Activated CD4-positive, alpha-beta T cell treated with anti-CD3 and anti-CD28 coated beads for 36 hours (primary cell): Measurements from ENCODE around the gene BCAP31. TPM values are rescaled to one million over a fixed set of nuclear protein-coding genes. Genes with fewer than 3 reads are reported as not detected.
"Not testable (repeated sequence)": the region's sequence is repeated elsewhere in the genome, so short reads cannot be mapped to it uniquely, and the experiment has no call there.

Source experiments
- ATAC-seq: fragments of 200-7000 bp; cut with Tn5 transposase; one replicate; pipeline ENCODE4 v1.10.0; 2021; ENCODE audit warnings: mild to moderate bottlenecking, moderate library complexity
- CTCF ChIA-PET: fragments of 350-600 bp; sonication (Branson Sonifier 250); formaldehyde crosslinking; loops from one replicate; lab custom pipeline; 2021; ENCODE audit warnings: antibody characterized with exemption; lab: Charles Lee
- POLR2A ChIA-PET: fragments of 350-600 bp; sonication (Branson Sonifier 250); formaldehyde crosslinking; loops from one replicate; lab custom pipeline; 2021; ENCODE audit warnings: antibody characterized with exemption, inconsistent platforms; lab: Charles Lee
- DNase-seq: peaks from one replicate; pipeline ENCODE4 v3.0.0-alpha.2; 2020
- H3K27ac Mint-ChIP-seq: one replicate; pipeline ENCODE4 v1.8.0; 2021; ENCODE audit warnings: mixed read lengths
- H3K27me3 Mint-ChIP-seq: one replicate; pipeline ENCODE4 v1.8.0; 2021; ENCODE audit warnings: mixed read lengths
- H3K36me3 Mint-ChIP-seq: one replicate; pipeline ENCODE4 v1.8.0; 2021; ENCODE audit warnings: low read depth, mixed read lengths
- H3K4me1 Mint-ChIP-seq: one replicate; pipeline ENCODE4 v1.8.0; 2021; ENCODE audit warnings: mixed read lengths
- H3K4me3 Mint-ChIP-seq: one replicate; pipeline ENCODE4 v1.8.0; 2021; ENCODE audit warnings: mild to moderate bottlenecking, moderate library complexity, mixed read lengths
- H3K9me3 Mint-ChIP-seq: one replicate; pipeline ENCODE4 v1.8.0; 2021; ENCODE audit warnings: low read depth, mixed read lengths
- intact Hi-C, 2 experiments: fragments of 100-400 bp; cut with DNase I in 1 of 2; cut with micrococcal nuclease in 1 of 2; formaldehyde crosslinking; loops; one replicate each; pipeline versions ENCODE4 v1.14.2 to v1.15.1; 2022 to 2024; cut with DNase I, micrococcal nuclease
- total RNA-seq, 2 experiments: library from RNA; stranded (reverse); gene quantifications; one replicate each; pipeline ENCODE4 v1.2.3, GENCODE V29; 2021

The BCAP31 gene
- total RNA-seq, 2 experiments from 2014 or later, result 78.0 to 106 TPM

DNA sequence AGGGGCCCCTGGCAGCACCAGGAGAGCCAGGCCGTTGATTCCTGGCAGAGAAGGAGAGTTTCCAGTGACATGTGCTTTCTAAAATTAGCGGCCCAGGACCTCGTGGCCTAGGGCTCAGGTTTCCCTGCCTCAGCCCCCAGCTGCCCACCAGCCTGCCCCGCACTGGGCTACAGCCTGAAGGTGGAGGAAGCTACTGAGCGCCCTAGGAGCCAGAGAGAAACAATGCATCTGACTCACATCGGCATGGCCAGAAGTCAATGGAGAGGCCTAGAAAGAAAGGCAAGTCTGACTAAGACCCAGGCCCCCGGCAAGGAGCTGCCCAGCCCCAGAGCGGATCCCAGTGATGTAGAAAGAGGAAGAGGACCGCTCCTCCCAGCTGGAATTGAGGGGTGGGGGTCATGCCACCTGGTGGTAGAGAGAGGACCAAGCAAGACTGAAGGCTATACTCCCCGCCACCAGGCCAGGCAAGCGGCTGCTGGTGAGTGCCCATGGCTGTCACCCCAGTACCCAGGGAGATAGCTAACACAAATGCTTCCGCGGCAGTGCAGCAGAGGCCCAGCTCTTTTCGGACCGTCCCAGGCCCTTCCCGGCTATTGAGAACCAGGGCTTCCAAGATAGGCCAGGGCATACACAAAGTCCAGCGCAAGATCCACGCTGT, 18.7 kb downstream of the BCAP31 start:
- ATAC-seq, intact Hi-C loops, H3K4me1 Mint-ChIP-seq, H3K27ac Mint-ChIP-seq, DNase-seq, H3K9me3 Mint-ChIP-seq, H3K4me3 Mint-ChIP-seq, H3K27me3 Mint-ChIP-seq, CTCF ChIA-PET: not testable (repeated sequence)
- peaks cover 11% of the 10 kb centered on the region for H3K36me3 Mint-ChIP-seq
- POLR2A ChIA-PET, result interaction anchor here (1.1 kb wide), 1 partner anchor 61 kb away, joined by 3 read pairs; no protein-coding TSS in a partner anchor

DNA sequence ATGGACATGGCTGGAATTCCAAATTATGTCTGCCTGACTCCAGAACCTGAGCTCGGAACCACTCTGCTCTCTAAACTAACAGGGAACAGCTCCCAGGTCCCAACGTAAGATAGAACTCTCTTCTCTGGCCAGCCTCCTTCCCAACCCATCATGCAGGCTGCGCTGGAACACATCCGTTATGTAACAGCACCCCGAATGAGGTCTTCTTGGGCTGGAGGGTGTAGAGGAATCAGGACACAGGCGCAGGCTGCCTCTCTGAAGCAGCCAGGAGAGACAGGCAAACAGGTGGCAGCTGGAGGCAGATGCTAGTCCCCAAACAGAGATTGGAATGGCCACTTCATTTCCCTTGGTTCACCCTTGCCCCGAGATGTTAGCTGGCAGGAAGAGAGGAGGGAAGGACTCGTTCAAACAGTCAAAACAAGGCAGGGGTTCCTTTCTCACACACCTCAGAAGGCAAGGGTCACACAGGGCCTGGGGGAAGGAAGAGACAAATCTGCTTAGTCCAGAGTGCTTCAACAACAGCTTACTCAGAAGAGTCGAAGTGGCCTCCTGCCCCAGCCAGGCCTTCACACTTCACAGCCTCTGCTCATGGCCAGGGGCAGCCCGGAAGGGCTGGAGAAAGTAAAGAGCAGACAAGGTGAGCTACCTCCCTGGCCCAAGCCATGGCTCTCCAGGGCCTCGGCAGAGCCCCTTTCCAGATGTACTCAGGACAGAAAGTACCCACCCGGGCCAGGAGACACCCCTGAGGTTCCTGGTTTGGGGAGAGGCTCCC, 19.4 kb downstream of the BCAP31 start:
- DNase-seq, intact Hi-C loops, ATAC-seq, H3K9me3 Mint-ChIP-seq, H3K36me3 Mint-ChIP-seq, H3K4me1 Mint-ChIP-seq, H3K4me3 Mint-ChIP-seq, H3K27me3 Mint-ChIP-seq, H3K27ac Mint-ChIP-seq: not testable (repeated sequence)
- ChIA-PET CTCF (interaction anchor here (0.6 kb wide), 1 partner anchor 37 kb away, joined by 3 read pairs; no protein-coding TSS in a partner anchor), POLR2A (interaction anchor here (1.1 kb wide), 1 partner anchor 60 kb away, joined by 3 read pairs; no protein-coding TSS in a partner anchor)

DNA sequence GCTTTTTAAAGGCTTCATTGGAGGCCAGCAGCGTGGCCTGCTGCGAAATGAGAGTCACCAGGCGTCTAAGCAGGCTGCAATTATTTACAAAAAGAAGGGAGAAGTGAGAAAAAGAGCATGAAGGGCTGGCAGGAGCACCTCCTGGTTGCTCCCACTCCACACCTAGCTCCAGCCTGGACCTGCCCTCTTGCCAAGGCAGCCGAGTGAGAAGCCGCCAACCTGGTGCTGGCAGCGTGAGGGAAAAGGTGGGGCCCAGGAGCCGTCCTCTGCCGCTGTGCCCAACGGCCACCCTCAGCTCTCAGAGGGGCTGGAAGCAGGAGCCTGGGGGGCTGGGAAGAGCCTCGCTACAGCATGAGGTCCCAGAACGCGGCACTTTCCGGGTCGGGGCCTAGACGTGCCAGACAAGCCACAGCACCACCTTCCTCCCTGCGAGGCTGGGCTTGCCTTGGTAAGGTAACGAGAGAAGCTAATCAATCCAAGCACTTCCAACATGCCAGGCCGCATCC, 20.1 kb downstream of the BCAP31 start:
- peaks cover 8% of the 10 kb centered on the region for H3K36me3 Mint-ChIP-seq
- ChIA-PET CTCF (interaction anchor here (0.6 kb wide), 1 partner anchor 36 kb away, joined by 3 read pairs; no protein-coding TSS in a partner anchor), POLR2A (no interaction called here)
- H3K9me3 Mint-ChIP-seq, result no peaks in the 10 kb centered on the region
- DNase-seq (no peak), ATAC-seq (no peak)
- no peaks in the 10 kb centered on the region for H3K4me1 Mint-ChIP-seq
- H3K4me3 Mint-ChIP-seq, result no peak overlapping the region
- no peaks in the 10 kb centered on the region for H3K27me3 Mint-ChIP-seq
- H3K27ac Mint-ChIP-seq, result no peak overlapping the region
- intact Hi-C loops, result no loop called here

DNA sequence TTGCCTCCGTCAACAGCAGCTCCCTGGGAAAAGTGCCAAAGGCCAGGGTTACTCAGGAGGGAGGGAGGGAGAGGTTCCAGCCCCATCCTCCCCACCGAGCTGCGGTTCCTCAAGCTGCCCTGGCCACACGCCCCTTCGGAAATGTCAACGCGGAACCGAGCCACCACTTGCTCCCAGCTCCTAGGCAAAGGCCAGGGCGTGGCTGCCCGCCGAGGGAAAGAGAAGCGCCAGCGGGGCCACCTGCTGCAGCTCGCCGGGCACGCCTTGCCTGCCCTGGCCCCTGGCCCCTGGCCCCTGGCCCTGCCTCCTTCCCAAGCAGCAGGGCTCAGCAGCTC, 21.2 kb downstream of the BCAP31 start:
- POLR2A ChIA-PET, result no interaction called here

DNA sequence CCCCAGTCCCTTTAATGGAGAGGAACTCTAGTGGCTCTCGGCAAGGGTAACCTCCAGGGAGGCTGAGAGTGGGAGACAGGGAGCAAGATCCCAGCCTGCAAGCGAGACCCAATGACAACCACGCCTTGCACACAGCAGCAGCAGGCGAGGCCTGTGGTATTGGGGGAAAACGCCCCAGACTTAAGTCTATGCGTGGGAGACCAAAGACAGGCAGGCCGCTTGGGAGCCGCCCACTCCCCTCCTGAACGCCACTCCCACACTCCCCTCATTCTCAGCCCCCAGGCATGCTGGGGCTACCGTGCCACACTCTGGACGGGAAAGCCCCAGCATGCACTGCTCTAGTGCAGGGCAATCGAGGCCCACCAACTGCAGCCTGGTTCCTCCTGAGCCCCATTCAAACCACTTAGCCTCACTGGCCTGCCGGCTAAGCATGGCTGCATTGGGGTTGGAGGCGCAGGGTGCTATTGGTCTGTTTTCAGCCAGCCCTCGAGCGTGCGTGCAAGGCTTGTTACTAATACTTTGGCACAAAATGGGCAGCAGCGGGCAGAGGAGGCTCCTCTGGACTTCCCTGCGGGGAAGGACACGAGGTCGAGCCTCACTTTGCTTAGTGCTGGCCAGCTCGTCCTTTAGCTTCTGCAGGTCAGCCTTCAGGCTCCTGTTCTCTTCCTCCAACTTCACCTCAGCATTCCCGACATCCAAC, 21.7 kb downstream of the BCAP31 start:
- POLR2A ChIA-PET, result no interaction called here
- CTCF ChIA-PET, result no interaction called here
- Mint-ChIP-seq H3K27me3 (no peaks in the 10 kb centered on the region), H3K36me3 (peaks cover 9% of the 10 kb centered on the region), H3K4me3 (no peak overlapping the region), H3K27ac (no peak overlapping the region), H3K4me1 (no peaks in the 10 kb centered on the region), H3K9me3 (no peaks in the 10 kb centered on the region)
- intact Hi-C loops, result no loop called here
- ATAC-seq (no peak), DNase-seq (no peak)

More for the DNA sequence above, 21.2 kb downstream of the BCAP31 start:
- DNase-seq (no peak), ATAC-seq (no peak)
- no peaks in the 10 kb centered on the region for H3K9me3 Mint-ChIP-seq
- H3K27me3 Mint-ChIP-seq, result no peaks in the 10 kb centered on the region
- H3K4me3 Mint-ChIP-seq, result no peak overlapping the region
- H3K36me3 Mint-ChIP-seq, result peaks cover 8% of the 10 kb centered on the region
- CTCF ChIA-PET, result no interaction called here
- H3K27ac Mint-ChIP-seq, result no peak overlapping the region
- intact Hi-C loops, result no loop called here
- H3K4me1 Mint-ChIP-seq, result no peaks in the 10 kb centered on the region

DNA sequence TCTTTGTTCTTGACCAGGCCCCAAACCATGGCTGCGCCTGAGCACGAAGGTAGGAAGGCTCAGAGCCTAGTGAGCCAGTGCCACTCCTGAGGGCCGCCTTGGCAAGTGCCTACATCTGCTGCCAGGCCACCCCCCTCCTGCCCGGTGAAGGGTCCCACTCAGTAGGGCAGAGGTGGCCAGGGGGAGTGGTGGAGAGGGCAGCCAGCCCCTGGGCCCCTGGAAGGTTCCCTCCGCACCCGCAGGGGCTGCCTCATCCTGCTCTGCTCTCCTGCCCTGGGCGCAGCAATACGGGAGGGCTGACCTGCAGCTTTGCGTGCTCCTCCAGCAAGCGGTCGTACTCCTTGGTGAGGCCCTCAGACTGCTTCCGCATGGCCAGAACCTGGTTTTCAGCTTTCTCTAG, 22.5 kb downstream of the BCAP31 start:
- Mint-ChIP-seq H3K36me3 (peaks cover 14% of the 10 kb centered on the region), H3K4me1 (no peaks in the 10 kb centered on the region), H3K27ac (no peak overlapping the region), H3K9me3 (no peaks in the 10 kb centered on the region), H3K4me3 (no peak overlapping the region), H3K27me3 (no peaks in the 10 kb centered on the region)
- CTCF ChIA-PET, result no interaction called here
- intact Hi-C loops, result no loop called here
- no peak for DNase-seq
- ATAC-seq, result no peak
- POLR2A ChIA-PET, result no interaction called here

DNA sequence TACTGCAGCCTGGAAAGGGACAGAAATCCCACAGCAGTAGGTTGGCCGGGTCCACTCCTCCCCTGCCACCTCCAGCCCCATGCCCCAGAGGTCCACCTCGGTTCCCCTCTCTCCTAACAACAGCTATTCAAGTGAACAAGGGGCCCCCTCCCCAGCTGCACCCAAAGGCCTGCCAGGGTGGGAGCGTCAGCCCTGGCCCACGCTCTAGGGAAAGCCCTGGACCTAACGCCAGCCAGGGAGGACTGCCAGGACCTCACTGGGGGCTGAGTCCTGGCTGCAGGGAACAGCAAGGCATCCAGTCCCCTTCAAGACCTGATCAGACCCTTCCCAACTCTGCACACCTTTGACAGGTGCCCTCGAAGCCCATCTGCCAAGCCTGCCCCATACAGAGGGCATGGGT, 23.2 kb downstream of the BCAP31 start:
- H3K36me3 Mint-ChIP-seq, result peaks cover 14% of the 10 kb centered on the region
- no peaks in the 10 kb centered on the region for H3K27me3 Mint-ChIP-seq
- no peak for DNase-seq
- no peak overlapping the region for H3K27ac Mint-ChIP-seq
- ChIA-PET POLR2A (no interaction called here), CTCF (no interaction called here)
- no peaks in the 10 kb centered on the region for H3K9me3 Mint-ChIP-seq
- no peak overlapping the region for H3K4me3 Mint-ChIP-seq
- ATAC-seq, result no peak
- intact Hi-C loops, result no loop called here
- H3K4me1 Mint-ChIP-seq, result no peaks in the 10 kb centered on the region

DNA sequence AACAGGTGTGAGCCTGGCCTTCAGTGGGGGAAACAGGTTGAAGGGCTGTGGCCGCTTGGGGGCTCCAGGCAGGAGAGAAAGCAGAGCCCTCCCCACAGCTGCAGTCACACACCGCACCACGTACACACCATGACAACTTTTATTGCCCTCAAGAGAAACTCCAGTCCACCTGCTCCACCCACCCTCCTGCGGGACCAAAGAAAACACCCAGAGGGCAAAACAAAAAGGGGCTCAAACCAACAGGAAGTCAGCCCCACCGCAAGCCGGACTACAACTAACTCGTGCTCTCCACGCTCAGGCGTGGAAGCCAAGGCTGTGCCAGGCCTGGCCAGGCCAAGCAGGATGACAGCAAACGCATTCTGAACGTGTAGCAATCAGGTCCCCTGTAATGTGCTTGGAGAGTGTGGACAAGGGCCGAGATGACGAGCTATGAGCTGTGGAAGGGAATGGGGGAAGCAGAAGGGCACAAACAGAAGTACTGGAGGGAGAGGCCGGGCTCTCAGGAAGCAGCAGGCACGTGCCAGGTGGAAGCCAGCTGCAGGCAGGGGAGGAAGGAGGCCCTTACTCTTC, 23.7 kb downstream of the BCAP31 start:
- CTCF ChIA-PET, result no interaction called here
- Mint-ChIP-seq H3K9me3 (no peaks in the 10 kb centered on the region), H3K27ac (peak overlapping the region; percentile 6), H3K27me3 (no peaks in the 10 kb centered on the region), H3K36me3 (peaks cover 14% of the 10 kb centered on the region), H3K4me3 (no peak overlapping the region), H3K4me1 (no peaks in the 10 kb centered on the region)
- ATAC-seq (no peak), DNase-seq (no peak)
- POLR2A ChIA-PET, result no interaction called here
- intact Hi-C loops, result no loop called here

DNA sequence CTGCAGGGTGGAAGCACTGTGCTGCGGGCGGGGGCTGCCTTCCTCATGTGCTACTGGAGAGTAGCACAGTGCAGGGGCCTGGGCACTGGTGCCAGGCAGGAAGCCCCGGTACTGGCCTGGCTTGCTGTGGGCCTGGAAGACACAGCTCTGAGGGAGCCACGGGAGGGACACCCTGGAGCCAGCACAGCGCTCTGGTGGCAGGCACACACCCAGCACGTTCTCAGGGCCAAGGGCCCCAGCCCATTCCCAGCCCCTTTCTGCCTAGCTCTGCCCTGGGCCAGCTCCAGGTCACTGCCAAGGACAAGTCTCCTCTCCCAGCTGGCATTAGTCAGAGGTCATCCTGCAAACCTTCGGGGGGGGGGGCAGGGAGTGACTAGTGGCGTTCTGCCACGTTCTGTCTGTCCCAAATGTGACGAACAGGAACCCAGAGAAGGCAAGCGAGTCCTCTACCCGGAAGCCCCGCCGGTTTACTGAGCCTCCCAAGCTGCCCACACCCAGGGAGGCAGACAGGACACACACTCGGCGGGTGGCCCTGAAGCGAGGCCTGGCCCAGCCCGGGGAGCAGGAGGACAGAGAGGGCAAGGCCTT, 24.3 kb downstream of the BCAP31 start:
- DNase-seq, H3K4me3 Mint-ChIP-seq, H3K27ac Mint-ChIP-seq, H3K4me1 Mint-ChIP-seq, H3K27me3 Mint-ChIP-seq, intact Hi-C loops, ATAC-seq, CTCF ChIA-PET, POLR2A ChIA-PET, H3K9me3 Mint-ChIP-seq: not testable (repeated sequence)
- peaks cover 14% of the 10 kb centered on the region for H3K36me3 Mint-ChIP-seq

DNA sequence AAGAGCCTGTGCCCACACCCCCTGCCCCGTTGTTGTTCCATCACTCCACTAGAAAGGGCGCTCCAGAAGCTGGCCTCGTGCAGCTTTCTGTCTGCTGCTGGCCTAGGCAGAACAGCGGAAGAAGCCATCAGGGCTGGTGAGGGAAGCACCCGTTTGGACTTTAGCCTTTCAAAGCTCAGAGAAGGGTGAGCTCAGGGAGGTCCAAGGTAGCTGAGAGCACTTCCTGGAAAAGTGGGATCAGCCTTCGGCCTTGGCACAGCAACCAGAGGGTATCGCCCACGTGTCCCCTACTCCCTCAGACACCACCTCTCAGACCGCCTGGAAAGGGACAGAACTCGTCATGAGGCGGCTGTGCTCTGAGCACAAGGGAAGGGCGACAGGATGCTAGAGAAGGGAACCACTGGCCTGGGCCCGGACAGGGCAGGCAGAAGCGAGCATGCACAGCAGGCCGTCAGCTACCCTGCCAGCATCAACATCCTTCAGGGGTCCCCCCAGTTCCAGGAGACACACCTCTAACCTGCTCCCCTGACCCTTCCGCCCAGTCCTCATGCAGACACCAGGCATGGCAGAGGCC, 24.9 kb downstream of the BCAP31 start:
- H3K4me3 Mint-ChIP-seq, POLR2A ChIA-PET, CTCF ChIA-PET: not testable (repeated sequence)

More for the DNA sequence above, 24.9 kb downstream of the BCAP31 start:
- DNase-seq, H3K27ac Mint-ChIP-seq, ATAC-seq, H3K9me3 Mint-ChIP-seq, H3K27me3 Mint-ChIP-seq, intact Hi-C loops, H3K4me1 Mint-ChIP-seq: not testable (repeated sequence)
- peaks cover 11% of the 10 kb centered on the region for H3K36me3 Mint-ChIP-seq
